C4-2B (cell line): Measurements from ENCODE around the gene ACOX1.

Source experiments
- CTCF ChIP-seq: fragments of 450-650 bp; conservative IDR thresholded peaks from 2 replicates; pipeline ENCODE4 v1.5.1; 2017; ENCODE audit warnings: mild to moderate bottlenecking
- ZFX ChIP-seq: fragments of 450-650 bp; IDR thresholded peaks from 2 replicates; pipeline ENCODE4 v1.6.1; 2017

GRCh38 chr17:76007131-76007849 lies 28.3 kb upstream of the ACOX1 start:
- TF ChIP-seq CTCF (no peak), ZFX (no peak)
